ENCODE data around the gene GAD1.

The GAD1 gene

DNA sequence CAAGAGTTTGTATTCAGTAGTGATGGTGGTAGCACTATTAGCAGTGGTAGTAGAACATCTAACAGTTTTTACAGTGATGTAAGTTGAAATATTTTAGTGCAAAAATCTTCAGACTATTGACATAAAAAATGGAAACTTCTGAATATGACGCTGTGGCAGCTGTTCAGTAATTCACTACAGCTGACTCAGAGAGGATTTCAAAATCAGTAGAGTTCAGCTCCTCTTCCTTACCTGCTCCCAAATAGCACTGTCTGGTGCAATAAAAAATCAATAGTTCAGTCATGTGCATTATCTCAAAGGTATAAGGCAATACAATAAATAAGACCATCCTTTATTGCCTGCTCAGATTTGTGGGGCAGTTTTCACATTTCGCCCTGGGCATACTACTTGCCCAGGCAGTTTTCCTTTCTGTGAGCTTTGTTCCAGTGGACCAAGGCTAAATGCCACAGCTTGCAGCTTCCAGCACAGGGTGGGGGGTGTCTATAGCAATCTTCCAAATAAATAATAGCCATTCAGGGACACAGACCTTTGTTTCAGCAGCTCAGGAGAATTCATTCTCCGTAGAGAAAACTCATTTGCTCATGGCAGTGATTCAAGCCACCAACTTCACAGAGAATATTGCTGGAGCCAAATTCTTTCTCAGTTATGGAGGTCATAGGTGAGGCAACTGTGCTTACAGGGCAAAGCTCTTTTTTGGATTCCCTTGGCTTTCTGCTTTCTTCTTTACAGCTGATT is 78.5 kb downstream of the GAD1 start:
- DNase-seq (ENCODE audit: low read depth in 2 of 2): no peak

GRCh38 chr2:170896622-170897021 is 79.9 kb downstream of the GAD1 start:
- no peak for DNase-seq (ENCODE audit: low read depth in 2 of 2)

- no peak for DNase-seq (ENCODE audit: low read depth in 2 of 2)
Observed at GRCh38 chr2:170897108-170897507, 80.4 kb downstream of the GAD1 start.

GRCh38 chr2:170905864-170906263 is 89.2 kb downstream of the GAD1 start:
- DNase-seq (ENCODE audit: low read depth in 2 of 2): no peak
